Left lung (tissue), 10 donors: ENCODE measurements around the gene ITGB4. TPM values are rescaled to one million over a fixed set of nuclear protein-coding genes. Genes with fewer than 3 reads are reported as not detected.
"Not testable (repeated sequence)": the region's sequence is repeated elsewhere in the genome, so short reads cannot be mapped to it uniquely, and the experiment has no call there.

ENCODE experiments used
- ATAC-seq: fragments of 200-7000 bp; cut with Tn5 transposase; one replicate; pipeline ENCODE4 v1.9.1; 2020; ENCODE audit warnings: moderate library complexity
- DNase-seq, 4 donors: peaks; one replicate each; pipeline ENCODE4 v3.0.0-alpha.2; 2013 to 2020
- H3K27ac ChIP-seq, 2 donors: fragments of 200-600 bp; sonication (generic) in 1 of 2; one replicate each; pipeline versions ENCODE4 v1.5.0 to v1.8.0; 2020 to 2021
- H3K27me3 ChIP-seq, 2 donors: fragments of 200-600 bp; sonication (generic) in 1 of 2; one replicate each; pipeline versions ENCODE4 v1.5.0 to v1.8.0; 2020 to 2021
- H3K36me3 ChIP-seq, 2 donors: fragments of 200-600 bp; sonication (generic) in 1 of 2; one replicate each; pipeline versions ENCODE4 v1.5.0 to v1.8.0; 2020 to 2021
- H3K4me1 ChIP-seq, 2 donors: fragments of 200-600 bp; one replicate each; pipeline ENCODE4 v1.8.0; 2021
- H3K4me3 ChIP-seq, 2 donors: fragments of 200-600 bp; sonication (generic) in 1 of 2; one replicate each; pipeline versions ENCODE4 v1.5.0 to v1.8.0; 2020 to 2021; ENCODE audit warnings: mild to moderate bottlenecking in 1 of 2
- H3K9me3 ChIP-seq, 2 donors: fragments of 200-600 bp; sonication (generic) in 1 of 2; one replicate each; pipeline versions ENCODE4 v1.5.0 to v1.8.0; 2020 to 2021
- intact Hi-C, 2 donors: fragments of 100-400 bp; cut with DNase I; formaldehyde crosslinking; loops; one replicate each; pipeline versions ENCODE4 v1.11.2 to v1.14.2; 2022
- polyA plus RNA-seq, 6 donors: library from polyadenylated mRNA; unstranded; fragments of 120-200 nt; gene quantifications; one replicate each; pipeline ENCODE4 v1.2.1, GENCODE V29; 2013; ENCODE audit not compliant: insufficient read length in 6 of 6
- total RNA-seq, 2 donors: library from RNA; stranded (reverse); fragmentation: NEBNext Ultra II Directional; extraction: Animal tissue kit (Norgen Biotek cat#: 25700); gene quantifications; one replicate each; pipeline ENCODE4 v1.2.1, GENCODE V29; 2021
- TF ChIP-seq, protein P1 (sequence below), 2 donors: fragments of 200-600 bp; sonication (generic) in 1 of 2; IDR thresholded peaks; one replicate each; pipeline versions ENCODE4 v1.5.0 to v1.8.0; 2021; ENCODE audit warnings: antibody characterized with exemption in 2 of 2
- donor health status: DM: no; HTN: yes; CAD: no.
- donor health status: DM: no; HTN: no; CAD: no.

ITGB4 gene
- total and polyA plus RNA-seq, 8 donors, result 4.6 to 54.8 (median 9.5) TPM

DNA sequence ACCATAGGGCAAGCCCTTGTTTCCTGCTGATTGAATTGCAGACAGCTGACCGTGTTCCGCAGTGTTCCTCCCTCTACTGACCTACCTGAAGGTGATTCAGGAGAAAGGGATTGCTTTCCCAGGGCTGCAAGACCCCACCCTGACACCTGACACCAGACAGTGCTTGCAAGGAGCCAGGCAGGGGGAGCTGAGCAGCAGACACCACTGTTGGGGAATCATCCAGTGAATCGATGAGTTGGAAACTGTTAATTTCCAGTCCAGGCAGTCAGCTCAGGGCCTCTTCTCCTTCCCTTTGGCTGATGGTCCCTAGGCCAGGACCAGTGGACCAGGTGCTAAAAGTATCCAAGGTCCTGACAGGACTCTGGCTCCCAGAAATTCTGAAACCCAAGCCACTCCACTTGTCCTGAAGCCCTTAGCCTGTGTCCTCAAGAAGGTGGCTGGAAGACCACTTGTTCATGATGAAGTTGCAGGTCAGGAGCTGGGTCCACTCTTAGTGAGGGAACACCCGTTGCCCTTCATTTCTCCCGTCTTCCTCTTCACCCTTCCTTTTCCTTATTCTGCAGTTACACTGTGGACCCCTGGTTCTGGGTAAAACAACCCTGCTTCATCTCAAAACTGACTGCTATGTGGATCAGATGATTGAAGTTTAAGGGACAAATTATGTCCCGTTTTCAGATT lies 53.9 kb downstream of the ITGB4 start:
- H3K4me3 ChIP-seq, result no peak overlapping the region
- H3K27me3 ChIP-seq, result no peaks in the 10 kb centered on the region
- intact Hi-C loops, result loop anchor here in 1 of 2 donors (10.0 kb wide), 1 partner anchor 120 kb away; the partner anchor contains the start of gene TRIM65
- no peaks in the 10 kb centered on the region for H3K9me3 ChIP-seq
- ATAC-seq (no peak), DNase-seq (peak in 1 of 4 donors; percentile 77)
- TF ChIP-seq, protein P1, sequence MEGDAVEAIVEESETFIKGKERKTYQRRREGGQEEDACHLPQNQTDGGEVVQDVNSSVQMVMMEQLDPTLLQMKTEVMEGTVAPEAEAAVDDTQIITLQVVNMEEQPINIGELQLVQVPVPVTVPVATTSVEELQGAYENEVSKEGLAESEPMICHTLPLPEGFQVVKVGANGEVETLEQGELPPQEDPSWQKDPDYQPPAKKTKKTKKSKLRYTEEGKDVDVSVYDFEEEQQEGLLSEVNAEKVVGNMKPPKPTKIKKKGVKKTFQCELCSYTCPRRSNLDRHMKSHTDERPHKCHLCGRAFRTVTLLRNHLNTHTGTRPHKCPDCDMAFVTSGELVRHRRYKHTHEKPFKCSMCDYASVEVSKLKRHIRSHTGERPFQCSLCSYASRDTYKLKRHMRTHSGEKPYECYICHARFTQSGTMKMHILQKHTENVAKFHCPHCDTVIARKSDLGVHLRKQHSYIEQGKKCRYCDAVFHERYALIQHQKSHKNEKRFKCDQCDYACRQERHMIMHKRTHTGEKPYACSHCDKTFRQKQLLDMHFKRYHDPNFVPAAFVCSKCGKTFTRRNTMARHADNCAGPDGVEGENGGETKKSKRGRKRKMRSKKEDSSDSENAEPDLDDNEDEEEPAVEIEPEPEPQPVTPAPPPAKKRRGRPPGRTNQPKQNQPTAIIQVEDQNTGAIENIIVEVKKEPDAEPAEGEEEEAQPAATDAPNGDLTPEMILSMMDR (IDR thresholded peaks at IDR 0.05), result no peak
- H3K27ac ChIP-seq, result peak overlapping the region in 1 of 2 donors; percentile 48
- H3K4me1 ChIP-seq, result peaks cover 10 to 34% of the 10 kb centered on the region in 2 donors
- peaks cover 5 to 50% of the 10 kb centered on the region in 2 donors for H3K36me3 ChIP-seq

DNA sequence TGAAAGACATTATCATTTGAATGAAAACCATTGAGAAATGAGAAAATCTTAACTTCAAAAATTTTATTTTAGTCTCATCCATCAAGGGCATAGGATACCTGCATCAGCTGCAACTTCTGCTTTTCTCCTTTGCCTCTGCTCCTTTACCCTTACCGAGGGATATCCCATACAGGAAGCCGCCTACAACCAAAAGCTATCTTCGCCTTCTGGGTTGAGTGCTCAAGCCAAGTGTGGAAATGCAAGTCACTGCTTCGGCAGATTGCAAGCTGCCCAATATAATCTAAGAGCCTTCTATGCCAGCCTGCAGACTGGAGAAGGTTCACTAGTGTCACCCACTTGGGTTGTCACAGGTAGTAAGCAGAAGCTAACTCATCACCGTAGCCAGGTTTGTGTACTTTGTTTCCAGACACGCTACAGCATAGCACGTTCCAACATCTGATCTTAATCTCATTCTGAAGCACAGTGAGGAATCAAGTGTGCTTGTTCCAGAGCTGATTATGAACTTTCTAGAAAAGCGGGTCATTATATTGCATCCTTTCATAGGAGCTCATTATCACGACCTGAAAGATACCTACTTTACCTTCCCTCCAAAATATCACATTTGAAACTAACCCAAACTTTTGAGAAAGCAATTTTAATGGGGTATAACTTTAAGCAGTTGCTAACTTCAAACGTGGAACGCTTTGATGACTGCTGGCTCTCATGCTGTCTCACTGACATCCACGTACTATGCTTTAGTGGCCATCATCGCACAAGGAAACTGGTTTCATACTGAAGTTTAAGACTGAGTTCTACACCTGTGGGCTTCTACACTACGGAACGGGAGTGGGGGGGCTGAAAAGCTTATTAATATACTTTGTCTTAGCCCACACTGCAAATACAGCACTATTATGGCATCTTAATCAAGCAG lies 55.4 kb downstream of the ITGB4 start:
- TF ChIP-seq, protein P1 (IDR thresholded peaks at IDR 0.05), result no peak
- Histone ChIP-seq H3K27ac (peak overlapping the region; percentile 16 to 48), H3K27me3 (no peaks in the 10 kb centered on the region), H3K36me3 (peaks cover 5 to 50% of the 10 kb centered on the region in 2 donors), H3K4me3 (peak overlapping the region; percentile 64 to 93), H3K4me1 (peaks cover 10 to 44% of the 10 kb centered on the region in 2 donors), H3K9me3 (no peaks in the 10 kb centered on the region)
- ATAC-seq, result no peak
- intact Hi-C loops, result loop anchor here in 1 of 2 donors (10.0 kb wide), 1 partner anchor 118 kb away; the partner anchor contains the start of gene TRIM65
- DNase-seq, result peak in 1 of 4 donors; percentile 67

DNA sequence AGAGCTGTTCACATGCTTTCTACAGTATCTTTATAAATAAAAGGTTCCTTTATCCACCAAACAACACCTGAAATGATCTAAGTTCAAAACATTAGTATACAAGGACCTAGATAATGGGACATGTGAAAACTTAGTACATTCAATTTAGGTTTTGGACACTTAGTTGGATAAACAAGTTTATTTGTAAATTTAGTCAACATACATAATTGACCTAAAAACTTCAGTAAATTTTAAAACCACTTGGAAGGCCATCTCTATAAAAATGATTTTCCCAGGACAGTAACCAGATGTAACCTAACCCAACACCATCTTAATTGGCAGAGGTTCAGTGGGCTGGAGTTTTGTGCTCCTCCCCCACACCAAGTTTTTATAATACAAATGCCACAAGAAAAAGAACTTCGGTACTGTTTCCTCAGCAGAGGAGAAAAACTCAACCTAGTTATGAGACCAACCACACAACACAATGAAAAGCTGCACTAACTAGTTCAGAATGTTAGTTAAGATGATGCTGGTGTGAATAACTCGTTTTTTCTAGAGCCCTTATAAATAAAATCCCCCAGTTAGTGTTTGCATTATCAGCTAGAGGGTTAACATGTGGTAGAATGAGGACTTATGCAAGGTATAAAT lies 56.1 kb downstream of the ITGB4 start:
- ATAC-seq (no peak), DNase-seq (no peak)
- H3K27ac ChIP-seq, result peak overlapping the region; percentile 16 to 99
- H3K36me3 ChIP-seq, result peaks cover 5 to 50% of the 10 kb centered on the region in 2 donors
- TF ChIP-seq, protein P1 (IDR thresholded peaks at IDR 0.05), result no peak
- H3K4me3 ChIP-seq, result peak overlapping the region; percentile 64 to 93
- intact Hi-C loops, result loop anchor here in 1 of 2 donors (10.0 kb wide), 1 partner anchor 117 kb away; the partner anchor contains the start of gene TRIM65
- no peaks in the 10 kb centered on the region for H3K9me3 ChIP-seq
- H3K4me1 ChIP-seq, result peaks cover 10 to 46% of the 10 kb centered on the region in 2 donors
- no peaks in the 10 kb centered on the region for H3K27me3 ChIP-seq

DNA sequence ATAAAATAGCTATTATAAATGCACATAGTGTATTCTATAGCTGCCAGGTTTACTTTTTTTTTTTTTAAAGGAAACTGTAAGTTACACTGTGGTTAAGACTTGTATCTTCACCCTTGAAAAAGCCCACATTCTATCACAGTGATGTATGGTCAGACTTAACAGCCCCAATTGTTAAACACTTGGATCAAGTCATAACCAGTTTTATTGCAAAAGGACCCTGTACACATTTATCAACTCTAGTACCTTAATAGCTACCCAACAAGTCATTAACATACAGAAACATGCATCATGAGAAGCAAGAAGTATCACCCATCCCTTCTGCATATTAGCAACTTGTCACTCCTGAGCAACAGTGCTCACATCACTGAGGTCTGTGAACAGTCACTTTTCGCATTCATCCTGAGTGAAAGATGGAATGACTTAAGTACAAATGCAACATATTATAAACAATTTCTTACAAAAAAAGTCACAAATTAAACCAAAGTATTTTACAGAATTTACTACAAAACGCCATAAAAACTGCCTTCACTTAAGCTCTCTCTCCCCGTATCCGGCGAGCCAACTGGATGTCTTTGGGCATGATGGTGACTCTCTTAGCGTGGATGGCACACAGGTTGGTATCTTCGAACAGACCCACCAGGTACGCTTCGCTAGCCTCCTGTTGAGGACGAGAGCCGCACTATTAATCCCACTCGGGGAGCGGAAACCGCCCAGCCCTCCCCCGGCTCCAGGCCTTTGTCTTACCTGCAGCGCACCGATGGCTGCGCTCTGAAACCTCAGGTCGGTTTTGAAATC lies 57.0 kb downstream of the ITGB4 start:
- intact Hi-C loops, result loop anchor here in 1 of 2 donors (10.0 kb wide), 1 partner anchor 117 kb away; the partner anchor contains the start of gene TRIM65
- not testable (repeated sequence) for DNase-seq, H3K27me3 ChIP-seq, H3K9me3 ChIP-seq, ATAC-seq
- Histone ChIP-seq H3K27ac (peak overlapping the region; percentile 96 to 99), H3K4me3 (peak overlapping the region; percentile 64 to 93), H3K4me1 (peaks cover 10 to 54% of the 10 kb centered on the region in 2 donors), H3K36me3 (peaks cover 5 to 50% of the 10 kb centered on the region in 2 donors)
